ENCODE measurements around the gene JMJD8.

JMJD8 gene

GRCh38 chr16:661184-661821 is 22.8 kb downstream of the JMJD8 start:
- DNase-seq (ENCODE audit: low read depth in 2 of 2) = no peak

GRCh38 chr16:660459-661183 is 23.5 kb downstream of the JMJD8 start:
- peak in 1 of 2 donors; percentile 38 for DNase-seq (ENCODE audit: low read depth in 2 of 2)

DNA sequence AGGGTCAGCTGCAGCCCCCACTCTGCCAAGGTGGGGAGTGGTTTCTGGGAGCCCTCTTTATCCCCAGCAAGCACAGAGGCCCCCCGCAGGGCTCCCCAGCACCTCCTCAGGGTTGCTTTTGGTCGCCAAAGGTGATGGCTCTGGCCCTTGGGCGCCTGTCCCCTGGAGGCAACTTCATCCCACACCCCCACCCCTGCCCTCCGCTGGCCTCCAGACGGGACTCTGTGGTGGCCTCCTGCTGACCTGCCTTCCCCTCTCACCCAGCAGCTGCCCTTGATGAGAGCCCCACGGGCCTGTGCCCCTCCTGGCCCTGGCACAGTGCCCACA is 24.0 kb downstream of the JMJD8 start:
- no peak for DNase-seq (ENCODE audit: low read depth in 2 of 2)

DNA sequence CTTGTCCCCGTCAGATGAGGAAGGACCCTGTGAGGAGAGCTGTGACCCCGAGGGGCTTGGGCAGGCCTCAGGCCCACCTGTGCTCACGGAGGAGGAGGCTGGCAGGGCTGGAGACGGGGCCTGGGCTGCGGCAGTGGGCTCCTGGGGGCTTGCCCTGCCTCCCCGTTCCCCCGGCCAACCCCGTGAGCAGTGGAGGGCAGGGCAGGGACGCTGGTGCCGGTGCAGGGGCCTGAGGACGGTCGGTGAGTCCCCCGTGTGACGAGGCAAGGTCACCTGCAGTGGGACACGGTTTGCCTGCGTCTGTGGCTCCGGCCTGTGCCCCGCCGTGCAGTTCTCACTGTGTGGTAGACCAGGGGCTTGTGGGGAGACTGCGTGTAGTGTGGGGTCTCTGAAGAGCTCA is 24.5 kb downstream of the JMJD8 start:
- no peak for DNase-seq (ENCODE audit: low read depth in 2 of 2)

DNA sequence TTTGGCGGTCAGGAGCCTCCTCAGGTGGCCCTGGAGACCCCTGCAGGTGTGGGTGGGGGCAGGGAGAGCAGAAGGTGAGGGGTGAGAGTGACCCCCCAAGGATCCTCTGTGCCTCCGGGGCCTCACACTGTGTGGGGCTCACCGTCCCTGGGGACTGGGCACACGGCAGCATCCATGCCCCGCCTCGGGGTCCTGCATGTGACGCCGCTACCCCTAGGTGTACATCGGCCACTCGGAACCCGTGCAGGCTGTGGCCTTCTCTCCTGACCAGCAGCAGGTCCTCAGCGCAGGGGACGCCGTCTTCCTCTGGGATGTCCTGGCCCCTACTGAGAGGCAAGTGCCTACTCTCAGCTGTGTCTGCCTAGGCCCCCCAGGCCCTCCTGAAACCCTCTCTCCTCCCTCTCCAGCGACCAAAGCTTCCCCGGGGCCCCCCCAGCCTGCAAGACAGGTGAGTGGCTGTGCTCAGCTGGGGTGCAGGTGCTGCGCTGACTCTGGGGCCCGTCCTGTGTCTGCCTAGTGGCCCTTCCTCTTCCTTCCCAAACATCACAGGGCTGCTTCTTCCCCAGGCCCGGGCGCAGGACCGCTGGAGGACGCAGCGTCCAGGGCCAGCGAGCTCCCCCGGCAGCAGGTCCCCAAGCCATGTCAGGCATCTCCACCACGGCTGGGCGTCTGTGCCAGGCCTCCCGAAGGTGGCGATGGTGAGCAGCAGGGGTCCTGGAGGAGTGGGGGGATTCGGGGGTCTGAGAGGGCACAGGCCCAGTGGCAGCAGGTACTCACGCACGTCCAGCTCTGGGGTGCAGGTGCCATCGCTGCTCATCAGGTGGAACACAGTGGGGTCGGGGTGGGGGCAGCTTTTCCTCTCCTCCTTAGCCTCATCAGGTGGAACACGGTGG is 25.2 kb downstream of the JMJD8 start:
- no peak for DNase-seq (ENCODE audit: low read depth in 2 of 2)

DNA sequence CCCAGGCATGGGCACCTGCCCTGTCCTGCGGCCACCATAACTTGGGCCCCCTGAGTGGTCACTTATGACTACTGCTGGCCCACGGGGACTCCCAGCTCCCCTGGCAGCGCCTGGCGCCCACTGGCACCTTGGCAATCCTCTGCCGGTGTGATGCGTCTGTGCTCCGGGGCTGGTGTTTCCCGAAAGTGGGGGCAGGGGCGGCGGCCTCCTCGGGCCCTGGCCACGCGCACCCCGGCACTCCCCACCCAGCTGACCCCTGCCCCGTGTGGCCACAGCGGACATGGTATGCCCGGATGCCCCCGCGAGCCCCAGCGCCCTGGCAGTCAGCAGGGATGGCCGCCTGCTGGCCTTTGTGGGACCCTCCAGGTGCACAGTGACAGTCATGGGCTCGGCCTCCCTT is 26.6 kb downstream of the JMJD8 start:
- no peak for DNase-seq (ENCODE audit: low read depth in 2 of 2)

DNA sequence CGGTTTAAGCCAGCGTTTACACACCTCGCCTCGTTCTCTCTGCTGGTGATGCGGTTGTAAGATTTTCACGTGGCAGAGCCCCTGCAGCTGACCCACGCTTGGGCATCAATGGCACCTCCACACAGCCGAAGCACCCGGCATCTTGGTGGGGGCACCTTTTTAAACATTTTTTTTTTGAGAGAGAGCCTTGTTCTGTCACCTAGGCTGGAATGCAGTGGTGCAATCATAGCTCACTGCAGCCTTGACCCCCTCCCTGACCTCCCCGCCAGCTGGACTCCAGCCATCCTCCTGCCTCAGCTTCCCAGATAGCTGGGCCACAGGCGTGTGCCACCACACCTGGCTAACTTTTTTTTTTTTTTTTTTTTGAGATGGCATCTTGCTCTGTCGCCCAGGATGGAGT is 30.1 kb downstream of the JMJD8 start:
- no peak for DNase-seq (ENCODE audit: low read depth in 2 of 2)

GRCh38 chr16:652454-653305 is 31.5 kb downstream of the JMJD8 start:
- no peak for DNase-seq (ENCODE audit: low read depth in 2 of 2)

DNA sequence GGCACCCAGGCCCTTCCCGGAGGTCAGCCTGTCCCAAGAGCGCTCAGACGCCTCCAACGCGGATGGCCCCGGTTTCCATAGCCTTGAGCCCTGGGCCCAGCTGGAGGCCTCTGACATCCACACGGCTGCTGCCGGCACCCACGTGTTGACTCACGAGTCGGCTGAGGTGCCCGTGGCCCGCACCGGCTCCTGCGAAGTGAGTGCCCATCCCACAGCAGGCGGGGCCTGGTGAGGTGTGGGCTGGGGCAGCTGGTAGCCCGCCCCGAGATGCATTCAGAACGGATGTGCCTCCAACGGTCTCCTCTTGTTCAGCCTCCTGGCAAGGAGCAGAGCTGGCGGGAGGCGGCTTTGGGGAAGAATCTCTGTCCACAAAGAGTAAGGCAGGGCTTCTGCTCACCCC is 32.3 kb downstream of the JMJD8 start:
- DNase-seq (ENCODE audit: low read depth in 2 of 2) = no peak

DNA sequence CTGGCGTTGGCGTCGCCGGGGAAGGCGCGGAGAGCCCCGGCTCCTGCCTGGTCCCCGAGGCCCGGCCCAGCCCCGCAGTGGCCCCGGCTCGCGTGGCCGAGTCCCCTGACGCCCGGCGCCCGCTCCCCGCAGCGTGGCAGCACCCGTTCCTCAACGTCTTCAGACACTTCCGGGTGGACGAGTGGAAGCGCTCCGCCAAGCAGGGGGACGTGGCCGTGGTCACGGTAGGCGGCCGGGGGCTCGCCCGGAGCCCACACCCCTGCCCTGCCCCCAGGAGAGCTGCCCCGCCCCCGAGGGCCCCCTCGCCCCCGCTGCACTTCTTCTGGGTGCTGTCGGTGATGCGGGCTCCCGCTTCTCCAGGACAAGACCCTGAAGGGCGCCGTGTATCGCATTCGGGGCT is 34.5 kb downstream of the JMJD8 start:
- no peak for DNase-seq (ENCODE audit: low read depth in 2 of 2)

DNA sequence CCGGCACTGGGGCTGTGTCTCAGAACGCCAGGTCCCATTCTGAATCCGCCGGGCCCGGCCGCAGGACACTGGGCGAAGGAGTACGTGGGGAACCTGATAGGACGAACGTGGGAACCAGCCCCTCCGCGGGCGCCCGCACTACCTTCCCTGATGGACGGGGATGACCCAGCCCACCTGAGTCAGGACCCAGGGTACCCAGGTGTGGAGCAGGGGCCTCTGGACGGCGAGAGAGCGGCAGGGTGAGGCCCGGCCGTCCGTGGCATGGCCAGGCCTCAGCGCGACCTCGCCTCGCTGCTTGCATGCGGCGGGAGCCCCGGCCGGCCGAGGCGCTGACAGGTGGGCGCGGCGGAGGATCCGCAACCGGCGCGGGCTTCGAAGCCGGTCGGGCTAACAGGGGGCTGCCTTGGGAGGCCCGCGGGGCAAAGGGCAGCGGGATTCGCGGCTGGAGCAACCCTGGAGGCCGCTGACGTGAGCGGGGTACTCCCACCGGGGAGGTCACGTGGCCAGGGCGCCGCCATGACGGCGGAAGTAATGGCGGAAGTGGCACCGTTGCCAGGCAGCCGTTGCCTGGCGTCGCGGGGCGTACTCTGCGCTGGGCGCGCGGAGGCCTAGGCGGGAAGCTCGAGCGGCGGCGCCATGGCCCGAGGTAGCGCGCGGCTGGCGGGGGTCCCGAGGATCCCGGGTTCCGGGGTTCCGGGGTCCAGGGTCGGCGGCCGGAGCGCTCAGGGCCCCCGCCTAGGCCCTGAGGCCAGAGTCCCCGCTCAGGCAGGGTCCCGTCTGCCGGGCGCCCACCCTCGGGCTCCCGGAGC is 35.1 kb downstream of the JMJD8 start, which contains the start of gene WDR90:
WDR90 (plus strand) TSS at position 585 of the 809 bp plus-strand sequence; CDS start at position 637, 52 bp downstream.
- DNase-seq (ENCODE audit: low read depth in 2 of 2) = peak; percentile 91 to 93

- DNase-seq (ENCODE audit: low read depth in 2 of 2) = peak; percentile 41 to 47
Observed at GRCh38 chr16:648071-648780, 35.9 kb downstream of the JMJD8 start.

GRCh38 chr16:647173-647902 is 36.8 kb downstream of the JMJD8 start:
- no peak for DNase-seq (ENCODE audit: low read depth in 2 of 2)

DNA sequence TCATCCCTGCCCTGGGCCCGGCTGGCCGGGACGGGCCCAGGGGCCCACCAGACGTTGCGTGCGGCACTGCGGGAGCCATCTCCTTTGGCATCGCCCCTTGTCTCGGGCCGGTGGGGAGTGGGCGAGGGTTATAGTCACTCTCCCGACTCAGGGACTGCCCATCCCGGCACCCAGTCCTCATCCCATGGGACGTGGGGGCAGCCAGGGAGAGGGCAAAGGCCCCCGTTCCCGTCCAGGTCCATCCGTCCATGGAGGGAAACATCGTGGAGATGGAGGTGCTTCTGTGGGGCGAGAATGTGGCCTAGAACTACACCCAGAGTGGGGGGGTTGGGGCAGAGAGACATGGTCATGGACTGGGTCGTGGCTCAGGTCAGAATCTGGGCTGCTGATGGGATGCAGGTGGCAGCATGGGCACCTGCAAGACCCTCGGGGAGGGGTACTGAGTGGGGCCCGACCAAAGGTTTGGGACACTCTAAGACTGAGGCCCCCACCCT is 37.4 kb downstream of the JMJD8 start:
- DNase-seq (ENCODE audit: low read depth in 2 of 2) = no peak

GRCh38 chr16:645852-646678 is 38.1 kb downstream of the JMJD8 start:
- DNase-seq (ENCODE audit: low read depth in 2 of 2) = no peak

DNA sequence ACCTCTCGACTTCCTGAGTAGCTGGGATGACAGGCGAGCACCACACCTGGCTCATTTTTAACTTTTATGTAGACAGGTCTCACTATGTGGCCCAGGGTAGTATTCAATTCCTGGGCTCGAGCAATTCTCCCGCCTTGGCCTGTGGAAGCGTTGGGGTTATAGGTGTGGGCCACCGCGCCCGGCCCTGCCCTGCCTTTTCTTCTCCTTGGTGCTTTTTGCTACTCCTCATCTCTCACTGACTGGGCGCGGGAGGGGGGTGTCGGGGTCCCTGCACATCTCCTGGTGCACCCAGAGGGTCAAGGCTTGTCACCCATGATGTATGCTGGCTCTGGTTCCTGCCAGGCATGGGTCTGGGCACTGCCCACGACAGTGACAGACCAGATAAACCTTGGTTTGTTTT is 39.6 kb downstream of the JMJD8 start:
- DNase-seq (ENCODE audit: low read depth in 2 of 2) = no peak

DNA sequence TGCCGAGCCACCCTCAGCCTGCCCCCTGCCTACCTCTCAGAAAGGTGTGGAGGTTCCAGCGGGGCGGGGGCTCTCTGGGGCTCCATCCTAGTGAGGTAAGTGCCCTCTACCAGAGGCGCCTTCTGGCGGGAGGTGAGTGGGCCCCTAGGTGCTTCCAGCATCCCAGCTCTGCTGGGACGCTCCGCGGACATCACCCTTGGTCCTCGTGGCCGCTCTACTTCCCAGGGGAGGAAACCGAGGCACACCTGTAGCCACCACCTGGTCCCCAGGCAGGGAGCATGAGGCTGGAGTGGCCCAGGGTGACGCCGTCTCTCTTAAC is 41.1 kb downstream of the JMJD8 start:
- no peak for DNase-seq (ENCODE audit: low read depth in 2 of 2)

GRCh38 chr16:642189-643049 is 41.7 kb downstream of the JMJD8 start:
- DNase-seq (ENCODE audit: low read depth in 2 of 2) = peak in 1 of 2 donors; percentile 21

Measured in stimulated activated CD8-positive, alpha-beta memory T cell treated with anti-CD3 and anti-CD28 coated beads, Interleukin-15, amount 100 ng/mL, for 48 hours (primary cell).